K562 (cell line): ENCODE measurements around the gene ABI3BP. TPM values are rescaled to one million over a fixed set of nuclear protein-coding genes. Genes with fewer than 3 reads are reported as not detected.

Experiments used
- ATAC-seq: fragments of 200-7000 bp; cut with Tn5 transposase; 3 replicates; pipeline ENCODE4 v1.9.1; 2020; ENCODE audit warnings: moderate library complexity
- BruUV-seq: library from RNA; stranded (reverse); fragments of 400-500 nt; replicated peaks from 2 replicates; lab custom pipeline; 2021; lab: Mats Ljungman, UMichigan
- CTCF ChIA-PET: fragments of 300-600 bp; formaldehyde crosslinking; extraction: SDS; loops from one replicate; lab custom pipeline; 2021; ENCODE audit warnings: low intra/inter-chr PET ratio; lab: Yijun Ruan, JAX
- POLR2A ChIA-PET: fragments of 300-600, 350-650 bp; sonication (Branson Sonifier 250); formaldehyde crosslinking; extraction: SDS; loops from one replicate; lab custom pipeline; 2021; ENCODE audit warnings: antibody characterized with exemption, inconsistent platforms; lab: Yijun Ruan, JAX
- DNase-seq, 4 experiments: peaks; one replicate each; pipeline versions ENCODE4 v3.0.0 to v3.0.0-alpha.2; 2011 to 2018; ENCODE audit warnings: low spot score in 3 of 4, mixed read lengths in 3 of 4; ENCODE audit errors: extremely low read depth in 1 of 4
- FAIRE-seq: peaks from 2 replicates; lab custom pipeline; 2011; peaks lifted over from hg19 to GRCh38; lab: Jason Lieb, UNC
- H2AFZ ChIP-seq: 2 replicates; pipeline ENCODE4 v1.6.0; 2011; ENCODE audit warnings: low read depth, low read length, control low read depth, inconsistent platforms
- H3K27ac ChIP-seq: fragments of 200-600 bp; 3 replicates; pipeline ENCODE4 v1.8.0; 2011; ENCODE audit warnings: low read depth, mild to moderate bottlenecking, control low read depth, inconsistent platforms, low read length, moderate library complexity, mixed read lengths; ENCODE audit errors: extremely low read depth
- H3K27me3 ChIP-seq, 2 experiments: fragments of 300-600 bp in 1 of 2; 2 replicates in 1 of 2; 3 replicates in 1 of 2; pipeline versions ENCODE4 v1.6.0 to v1.8.0; 2011; ENCODE audit warnings: inconsistent platforms in 2 of 2, low read length in 2 of 2, mild to moderate bottlenecking in 1 of 2, mixed read lengths in 1 of 2, moderate library complexity in 1 of 2; ENCODE audit not compliant: control insufficient read depth in 2 of 2, insufficient read depth in 2 of 2
- H3K36me3 ChIP-seq: fragments of 300-600 bp; 3 replicates; pipeline ENCODE4 v1.8.0; 2011; ENCODE audit warnings: mild to moderate bottlenecking, low read length, inconsistent platforms; ENCODE audit not compliant: control insufficient read depth, insufficient read depth
- H3K4me1 ChIP-seq, 2 experiments: fragments of 200-600 bp in 1 of 2; replicated peaks in 1 of 2; 2 replicates in 1 of 2; 3 replicates in 1 of 2; pipeline versions ENCODE4 v1.5.1 to v1.8.0; 2011; ENCODE audit warnings: inconsistent platforms in 2 of 2, low read length in 2 of 2, mild to moderate bottlenecking in 1 of 2, mixed read lengths in 1 of 2, moderate library complexity in 1 of 2; ENCODE audit not compliant: control insufficient read depth in 2 of 2, insufficient read depth in 2 of 2
- H3K4me2 ChIP-seq: 2 replicates; pipeline ENCODE4 v1.6.1; 2011; ENCODE audit warnings: low read length, control low read depth, inconsistent platforms, mixed read lengths; ENCODE audit not compliant: insufficient read depth
- H3K4me3 ChIP-seq: fragments of 200-600 bp; sonication (generic), shearing (Covaris generic); 2 replicates; pipeline ENCODE4 v1.5.1; 2016; ENCODE audit warnings: control low read depth, inconsistent platforms
- H3K79me2 ChIP-seq: fragments of 200-600 bp; 3 replicates; pipeline ENCODE4 v1.8.0; 2011; ENCODE audit warnings: low read length, inconsistent platforms; ENCODE audit not compliant: control insufficient read depth, insufficient read depth
- H3K9ac ChIP-seq, 2 experiments: 2 replicates each; pipeline versions ENCODE4 v1.6.0 to v1.6.1; 2011; ENCODE audit warnings: low read depth in 2 of 2, low read length in 2 of 2, control low read depth in 1 of 2, inconsistent platforms in 1 of 2, mild to moderate bottlenecking in 1 of 2, mixed read lengths in 1 of 2; ENCODE audit not compliant: insufficient read depth in 1 of 2
- H3K9me1 ChIP-seq: one replicate; pipeline ENCODE4 v1.6.0; 2011; ENCODE audit warnings: inconsistent platforms, mild to moderate bottlenecking, low read length, moderate library complexity; ENCODE audit not compliant: control insufficient read depth, insufficient read depth
- H3K9me3 ChIP-seq: replicated peaks from 2 replicates; pipeline ENCODE4 v1.5.1; 2011; ENCODE audit warnings: low read depth, low read length, inconsistent platforms; ENCODE audit not compliant: control insufficient read depth, insufficient read depth
- H4K20me1 ChIP-seq: replicated peaks from 2 replicates; pipeline ENCODE4 v1.6.1; 2011; ENCODE audit warnings: low read length, inconsistent platforms, mixed read lengths; ENCODE audit not compliant: control insufficient read depth, insufficient read depth
- ARID1B ChIP-seq: fragments of 450-650 bp; IDR thresholded peaks from 2 replicates; pipeline ENCODE4 v1.6.1; 2016; ENCODE audit warnings: antibody characterized with exemption, mild to moderate bottlenecking, inconsistent platforms
- E2F1 ChIP-seq: sonication (generic); formaldehyde crosslinking; IDR thresholded peaks from 2 replicates; pipeline ENCODE4 v1.8.1; 2023; ENCODE audit warnings: mild to moderate bottlenecking, missing genetic modification reagents, moderate library complexity
- GTF2B ChIP-seq: IDR thresholded peaks from 2 replicates; pipeline ENCODE4 v1.6.1; 2011; ENCODE audit not compliant: insufficient read length; ENCODE audit errors: extremely low read depth
- HNRNPUL1 ChIP-seq: fragments of 200-400 bp; formaldehyde crosslinking; IDR thresholded peaks from 2 replicates; pipeline ENCODE4 v1.6.1; 2017; ENCODE audit warnings: low read length
- JUND ChIP-seq, 2 experiments: IDR thresholded peaks; 2 replicates in 1 of 2; 3 replicates in 1 of 2; pipeline ENCODE4 v1.6.1; 2011; ENCODE audit warnings: borderline replicate concordance in 2 of 2, low read depth in 2 of 2, low read length in 2 of 2, improper control_type of control experiment in 1 of 2, missing biosample characterization in 1 of 2, missing genetic modification characterization in 1 of 2, missing genetic modification reagents in 1 of 2
- MAX ChIP-seq: sonication (generic); formaldehyde crosslinking; IDR thresholded peaks from 2 replicates; pipeline ENCODE4 v1.9.0; 2022; ENCODE audit warnings: mild to moderate bottlenecking, missing genetic modification reagents
- NELFE ChIP-seq: IDR thresholded peaks from 2 replicates; pipeline ENCODE4 v1.6.1; 2011; ENCODE audit warnings: mild to moderate bottlenecking; ENCODE audit not compliant: insufficient read depth, insufficient read length
- NFE2L1 ChIP-seq: fragments of 450-650 bp; IDR thresholded peaks from 2 replicates; pipeline ENCODE4 v1.6.1; 2016; ENCODE audit warnings: missing genetic modification characterization, low read depth, mild to moderate bottlenecking, missing compliant biosample characterization, moderate library complexity, borderline replicate concordance
- PRDM10 ChIP-seq: fragments of 450-650 bp; IDR thresholded peaks from 2 replicates; pipeline ENCODE4 v1.6.1; 2018; ENCODE audit not compliant: partially characterized antibody
- RBM15 ChIP-seq: fragments of 200-400 bp; formaldehyde crosslinking; IDR thresholded peaks from 2 replicates; pipeline ENCODE4 v1.6.1; 2018; ENCODE audit warnings: mild to moderate bottlenecking, low read length, moderate library complexity; ENCODE audit not compliant: insufficient read depth
- SIX5 ChIP-seq, 2 experiments: IDR thresholded peaks; 2 replicates each; pipeline ENCODE4 v1.6.1; 2011; ENCODE audit warnings: low read length in 2 of 2, borderline replicate concordance in 1 of 2, low read depth in 1 of 2, mild to moderate bottlenecking in 1 of 2, moderate library complexity in 1 of 2; ENCODE audit not compliant: insufficient read depth in 1 of 2
- TRIM28 ChIP-seq: fragments of 450-650 bp; IDR thresholded peaks from 2 replicates; pipeline ENCODE4 v1.6.1; 2017
- ZFP1 ChIP-seq: fragments of 450-650 bp; formaldehyde crosslinking; IDR thresholded peaks from 2 replicates; pipeline ENCODE4 v1.4.0; 2020; ENCODE audit warnings: mild to moderate bottlenecking, mixed read lengths
- ZNF184 ChIP-seq: sonication (generic); formaldehyde crosslinking; IDR thresholded peaks from 2 replicates; pipeline ENCODE4 v1.5.0; 2020; ENCODE audit warnings: missing genetic modification reagents
- ZNF354B ChIP-seq: fragments of 250-450 bp; sonication (Bioruptor Pico); IDR thresholded peaks from 2 replicates; pipeline ENCODE4 v1.4.0; 2020
- ZNF830 ChIP-seq: fragments of 250-450 bp; sonication (Bioruptor Pico); IDR thresholded peaks from 2 replicates; pipeline ENCODE4 v1.5.0; 2021; ENCODE audit warnings: mild to moderate bottlenecking
- ZSCAN29 ChIP-seq: fragments of 450-650 bp; IDR thresholded peaks from 2 replicates; pipeline ENCODE4 v1.6.1; 2017
- WGBS: fragments of 100-300 bp; shearing (Covaris generic); methylation state at CpG from one replicate; pipeline ENCODE4 v1.1.6; 2016; ENCODE audit warnings: low coverage, mixed read lengths; ENCODE audit not compliant: insufficient coverage; ENCODE audit errors: missing lambda C conversion rate; 5-methylcytosine and 5-hydroxymethylcytosine counted together
- in situ Hi-C: fragments of 300-500 bp; cut with MboI; formaldehyde crosslinking; loops from 4 replicates; pipeline ENCODE4 v1.15.0; 2018; ENCODE audit warnings: inconsistent platforms, mixed read lengths
- intact Hi-C: fragments of 100-400 bp; cut with micrococcal nuclease; formaldehyde crosslinking; loops from 2 replicates; pipeline ENCODE4 v1.14.2; 2022
- polyA plus RNA-seq, 8 experiments: library from polyadenylated mRNA; depleted of rRNA in 4 of 8; stranded (reverse) in 5 of 8; unstranded in 3 of 8; fragments of >200 nt; fragmentation: Nextera tagmentation in 2 of 8; fragmentation: Illumina TruSeq in 1 of 8; extraction: Ambion mirVana in 2 of 8; extraction: Trizol in 1 of 8; gene quantifications; 2 replicates each; pipeline versions ENCODE4 v1.2.1 to v1.2.3, GENCODE V29; 2011 to 2014; ENCODE audit warnings: inconsistent platforms in 1 of 8, missing spikeins in 1 of 8
- total RNA-seq, 7 experiments: library from RNA; depleted of rRNA in 6 of 7; stranded (reverse); fragments of >200 nt in 6 of 7; fragmentation: Illumina TruSeq in 2 of 7; extraction: Trizol in 2 of 7; gene quantifications; 2 replicates each; pipeline versions ENCODE4 v1.2.1 to v1.2.3, GENCODE V29; 2011 to 2021; ENCODE audit warnings: low replicate concordance in 1 of 7

The ABI3BP gene
- total and polyA plus RNA-seq, 9 of the 15 experiments (the other 6 are each of a cell fraction or from before 2014, with no cell fraction given): 0.01 to 0.24 (median 0.06) TPM; not detected in 5

- TF ChIP-seq GTF2B (no peak), ZNF184 (CRISPR knock-in tag) (no peak), NFE2L1 (no peak), MAX (CRISPR knock-in tag) (no peak)
Measured at GRCh38 chr3:100875239-100875638, 118.0 kb downstream of the ABI3BP start (continued).

GRCh38 chr3:100873611-100874010 is 119.6 kb downstream of the ABI3BP start:
- Histone ChIP-seq H3K4me1 (no peaks in the 10 kb centered on the region), H3K9me3 (no peaks in the 10 kb centered on the region), H3K79me2 (no peaks in the 10 kb centered on the region)
- TF ChIP-seq TRIM28 (no peak), E2F1 (CRISPR knock-in tag) (no peak), HNRNPUL1 (no peak), ZNF830 (no peak), ZNF354B (CRISPR knock-in tag) (no peak), ZSCAN29 (no peak), PRDM10 (no peak), SIX5 (IDR thresholded peaks at IDR 0.05; ENCODE audit: borderline replicate concordance in 1 of 2, insufficient read depth in 1 of 2, low read depth in 1 of 2, low read length in 2 of 2) (no peak), ARID1B (no peak), RBM15 (no peak), JUND (IDR thresholded peaks at IDR 0.05; ENCODE audit: borderline replicate concordance, low read depth, low read length) (no peak), JUND (tag; IDR thresholded peaks at IDR 0.05; ENCODE audit: borderline replicate concordance, low read depth, low read length) (no peak), NELFE (no peak), ZFP1 (CRISPR knock-in tag) (no peak)

More at GRCh38 chr3:100873611-100874010, 119.6 kb downstream of the ABI3BP start:
- H2AFZ ChIP-seq: no peak overlapping the region
- no peaks in the 10 kb centered on the region for H3K36me3 ChIP-seq
- CTCF ChIA-PET: no interaction called here
- H4K20me1 ChIP-seq: no peaks in the 10 kb centered on the region
- intact Hi-C loops (loop anchor here (10.0 kb wide), 1 partner anchor 81 kb away; no protein-coding TSS in a partner anchor), in situ Hi-C loops (no loop called here)
- no peak for DNase-seq
- no peak overlapping the region for H3K27ac ChIP-seq
- BruUV-seq: no TSS peak
- POLR2A ChIA-PET: no interaction called here
- H3K9ac ChIP-seq: no peak overlapping the region
- H3K4me3 ChIP-seq: no peak overlapping the region
- H3K4me2 ChIP-seq: no peak overlapping the region
- H3K27me3 ChIP-seq: no peaks in the 10 kb centered on the region
- H3K9me1 ChIP-seq: no peaks in the 10 kb centered on the region
- ATAC-seq: no peak
- FAIRE-seq: no peak
- 4% methylated on average over 3 of the region's 3 CpGs for WGBS
